Central memory CD4-positive, alpha-beta T cell (primary cell): ENCODE results near the gene ATP9B.

Experiments
- DNase-seq: peaks from one replicate; pipeline ENCODE4 v3.0.0; 2022

ATP9B gene

DNA sequence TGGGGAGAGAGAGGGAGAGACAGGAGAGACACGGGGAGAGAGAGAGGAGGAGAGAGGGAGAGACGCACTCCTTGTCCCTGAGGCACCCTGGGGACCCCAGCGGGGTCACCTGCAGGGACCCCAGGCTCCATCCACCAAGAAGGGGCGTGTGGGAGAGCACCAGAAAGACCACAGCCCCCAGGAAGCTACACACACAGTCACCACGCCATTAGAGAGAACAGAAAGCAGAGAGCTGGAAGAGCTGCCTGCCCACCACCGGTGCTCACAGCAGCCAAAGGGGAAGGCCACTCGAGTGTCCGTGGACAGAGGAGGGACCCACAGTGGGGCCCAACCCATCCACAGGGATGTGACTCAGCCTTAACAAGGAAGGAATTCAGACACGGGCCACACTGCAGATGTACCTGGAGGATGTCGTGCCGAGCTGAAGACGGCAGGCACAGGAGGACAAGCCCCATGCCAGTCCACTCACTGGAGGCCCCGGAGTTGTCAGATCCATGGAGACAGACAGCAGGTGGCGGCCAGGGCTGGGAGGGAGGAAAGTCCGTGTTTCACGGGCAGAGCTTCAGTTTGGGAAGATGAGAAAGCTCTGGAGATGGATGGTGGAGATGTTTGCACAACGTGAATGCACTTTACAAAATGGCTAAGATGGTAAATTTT, 315.1 kb downstream of the ATP9B start:
- no peak for DNase-seq

DNA sequence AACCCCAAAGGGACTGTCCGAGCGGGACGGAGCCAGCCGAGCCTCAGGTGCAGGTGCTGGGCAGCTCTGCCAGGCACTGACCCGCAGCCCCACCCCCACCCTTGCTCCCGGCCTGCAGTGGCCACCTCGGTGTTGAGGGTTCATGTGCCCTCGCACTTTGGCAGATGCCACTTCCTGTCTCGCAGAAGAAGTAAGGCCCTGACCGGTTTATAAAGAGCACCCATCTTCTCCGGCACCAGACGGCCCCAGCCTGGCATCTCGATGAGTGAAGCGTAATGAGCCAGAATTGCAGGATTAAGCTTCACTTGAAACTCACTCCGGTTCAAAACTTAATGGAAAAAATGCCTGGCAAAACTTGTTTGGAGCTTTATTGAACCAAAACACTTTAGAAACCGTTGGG, 315.6 kb downstream of the ATP9B start:
- DNase-seq = no peak

DNA sequence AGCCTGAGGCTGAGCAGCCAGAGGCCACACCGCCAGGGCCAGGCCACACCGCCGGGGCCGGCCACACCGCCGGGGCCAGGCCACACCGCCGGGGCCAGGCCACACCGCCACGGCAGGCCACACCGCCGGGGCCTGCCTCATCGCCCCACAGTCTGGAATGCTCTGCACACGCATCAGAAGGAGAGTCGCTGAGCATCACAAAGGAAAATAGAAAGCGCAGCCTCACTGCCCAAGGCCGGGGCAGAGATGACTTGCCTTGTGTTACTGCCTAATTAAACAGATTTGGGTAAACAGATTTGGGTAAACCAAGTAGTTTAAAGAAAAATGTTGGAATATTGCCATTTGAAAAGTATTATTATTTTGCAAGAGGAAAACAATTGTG, 316.1 kb downstream of the ATP9B start:
- DNase-seq = no peak

DNA sequence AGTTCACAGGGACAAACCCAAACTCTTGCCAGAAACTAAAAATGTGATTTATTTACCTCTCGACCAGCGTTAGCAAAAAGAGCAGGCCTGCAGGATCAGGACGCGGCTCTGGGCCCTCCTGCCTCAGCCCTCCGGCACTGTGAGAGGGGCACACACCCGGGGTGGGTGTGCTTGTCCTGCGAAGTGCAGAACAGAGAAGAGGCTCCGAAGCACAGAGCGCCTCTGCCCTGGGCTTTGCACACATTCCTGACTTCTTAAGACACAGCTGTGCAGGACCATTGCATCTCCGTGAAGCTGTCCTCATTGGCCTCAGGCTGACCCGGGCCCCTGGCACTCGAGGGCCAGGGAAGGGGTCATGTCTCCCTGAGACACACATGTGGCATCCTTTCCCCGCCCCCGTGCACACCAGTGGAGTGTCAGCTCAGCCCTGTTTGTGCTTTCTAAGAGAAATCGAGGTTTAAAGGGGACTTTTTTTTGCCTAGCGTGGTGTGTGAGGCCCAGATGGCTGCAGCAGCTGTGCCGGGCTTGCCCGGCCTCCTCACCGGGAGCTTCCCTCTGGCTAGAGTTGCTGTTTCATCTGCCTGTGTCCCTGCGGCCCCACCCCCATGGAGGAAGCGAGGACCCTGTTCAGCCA, 316.6 kb downstream of the ATP9B start:
- DNase-seq = no peak

DNA sequence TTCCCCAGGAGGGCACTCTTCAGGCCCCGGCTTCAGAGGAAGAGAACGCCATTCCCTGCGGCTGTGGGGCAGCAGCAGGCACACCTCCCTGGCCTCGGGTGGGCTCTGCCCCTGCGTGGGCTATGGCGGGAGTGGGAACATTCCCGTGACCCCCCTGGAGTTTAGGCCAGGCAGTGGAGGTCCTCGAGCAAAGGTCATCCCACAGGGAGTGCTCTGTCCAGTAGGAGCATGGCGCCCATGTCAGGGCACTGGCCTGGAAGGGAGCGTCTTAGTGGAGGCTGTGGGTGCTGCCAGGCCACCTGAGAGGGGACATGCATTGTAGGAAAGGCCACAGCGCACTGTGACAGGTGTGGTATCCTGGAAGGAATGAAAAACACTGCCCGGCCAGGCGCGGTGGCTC, 317.4 kb downstream of the ATP9B start:
- no peak for DNase-seq

DNA sequence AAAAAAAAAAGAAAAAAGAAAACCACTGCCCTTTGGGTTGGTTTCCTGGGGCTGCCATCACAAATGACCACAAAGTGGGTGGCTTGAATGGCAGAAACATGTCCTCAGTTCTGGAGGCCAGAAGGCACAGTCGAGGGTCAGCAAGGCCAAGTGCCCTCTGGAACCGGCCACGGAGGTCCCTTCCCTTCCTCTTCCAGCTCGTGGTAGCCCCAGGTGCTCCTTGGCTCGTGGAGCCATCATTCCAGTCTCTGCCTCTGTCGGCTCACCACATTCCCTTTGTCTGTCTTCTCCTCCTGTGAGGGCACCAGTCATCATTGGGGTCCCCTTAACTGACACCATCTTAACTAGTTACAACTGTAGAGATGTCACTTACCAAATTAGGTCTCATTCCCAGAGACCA, 318.0 kb downstream of the ATP9B start:
- DNase-seq = no peak

DNA sequence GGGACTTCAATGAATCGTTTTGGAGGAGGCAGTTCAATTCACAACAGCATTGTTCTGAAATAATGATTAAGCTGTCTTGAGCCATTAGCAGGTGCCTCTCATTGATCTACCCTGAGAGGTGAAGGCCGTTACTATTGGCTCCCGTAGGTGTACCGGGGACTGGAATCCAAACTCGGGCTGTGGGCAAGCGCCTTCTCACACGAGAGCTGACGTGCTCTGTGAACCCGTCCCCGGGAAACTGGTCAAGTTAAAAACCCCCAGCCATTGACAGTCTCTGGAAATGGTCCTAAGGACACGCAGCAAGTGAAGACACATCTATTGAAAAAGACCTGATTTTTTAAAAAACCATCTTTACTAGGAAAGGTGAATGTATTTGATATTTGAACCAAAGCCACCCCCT, 318.4 kb downstream of the ATP9B start:
- no peak for DNase-seq

DNA sequence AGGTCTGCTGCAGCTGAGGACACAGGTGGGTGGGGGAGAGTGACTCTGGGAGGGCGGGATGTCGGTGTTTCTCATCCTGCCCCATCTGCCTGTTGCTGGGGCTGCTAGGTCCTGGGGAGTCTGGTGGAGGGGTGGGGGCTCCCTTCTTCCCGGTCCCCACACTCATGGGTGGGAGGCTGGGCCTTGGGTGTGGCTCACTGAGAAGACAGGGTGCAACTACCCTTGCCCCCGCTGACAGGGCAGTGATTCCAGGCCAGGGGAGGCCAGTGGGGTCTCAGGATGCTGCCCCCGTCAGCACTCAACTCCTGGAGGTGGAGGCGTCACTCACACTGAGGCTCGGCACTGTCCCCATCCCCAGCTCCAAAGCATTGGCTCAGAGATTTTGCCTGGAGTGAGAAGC, 318.8 kb downstream of the ATP9B start:
- DNase-seq = no peak

DNA sequence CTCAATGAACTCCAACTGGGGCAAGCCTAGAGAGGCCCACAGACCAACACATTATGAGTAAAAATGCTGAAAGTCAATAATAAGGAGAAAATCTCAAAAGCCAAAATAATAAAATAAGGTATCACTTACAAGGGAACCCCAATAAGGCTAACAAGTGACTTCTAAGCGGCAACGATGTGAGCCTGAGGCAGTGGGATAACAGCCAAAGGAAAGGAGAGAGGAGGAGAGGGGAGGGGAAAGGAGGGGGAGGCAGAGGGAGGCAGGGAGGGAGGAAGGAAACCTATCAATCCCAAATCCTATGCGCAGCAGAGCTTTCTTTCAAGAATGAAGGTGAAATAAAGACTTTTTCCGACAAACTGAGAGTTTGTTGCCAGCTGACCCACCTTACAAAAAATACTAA, 320.5 kb downstream of the ATP9B start:
- DNase-seq = no peak

DNA sequence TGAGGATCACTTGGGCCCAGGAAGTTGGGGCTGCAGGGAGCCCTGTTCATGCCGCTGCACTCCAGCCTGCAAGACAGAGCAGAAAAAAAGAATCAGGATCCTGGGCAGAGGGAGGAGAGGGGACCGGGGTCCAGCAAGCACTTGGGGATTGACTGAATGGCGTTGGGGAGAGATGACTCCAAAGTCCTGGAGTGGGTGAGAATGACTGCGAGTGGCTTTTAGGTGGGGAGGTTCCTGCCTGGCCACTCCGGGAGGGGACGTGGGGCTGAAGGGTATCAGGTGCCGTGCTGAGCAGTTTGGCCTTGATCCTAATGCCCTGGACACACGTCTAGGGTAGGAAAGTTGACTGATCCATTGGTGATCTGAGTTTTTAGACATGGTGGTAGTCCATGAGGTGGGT, 323.0 kb downstream of the ATP9B start:
- DNase-seq = no peak

DNA sequence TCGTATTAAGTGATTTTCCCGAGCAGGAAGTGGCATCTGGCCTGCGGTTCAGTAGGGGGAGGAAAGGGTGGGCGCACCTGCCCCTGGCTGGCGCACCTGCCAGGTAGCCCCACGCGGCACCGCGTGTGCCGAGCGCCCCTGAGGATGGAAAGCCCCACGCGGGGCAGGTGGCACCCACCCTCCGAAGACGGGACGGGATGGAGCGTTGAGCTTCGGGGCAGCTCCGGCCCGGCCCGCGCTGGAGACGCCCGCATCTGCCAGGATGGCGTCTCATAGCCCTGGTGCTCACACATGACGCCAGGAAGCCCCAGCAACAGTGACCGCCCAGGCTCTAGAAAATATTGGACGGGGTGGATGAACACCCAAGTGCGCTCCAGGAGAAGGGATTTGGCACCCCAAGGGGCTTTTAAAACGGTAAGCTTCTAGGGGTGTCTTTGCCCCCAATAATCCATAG, 324.0 kb downstream of the ATP9B start:
- DNase-seq = no peak

DNA sequence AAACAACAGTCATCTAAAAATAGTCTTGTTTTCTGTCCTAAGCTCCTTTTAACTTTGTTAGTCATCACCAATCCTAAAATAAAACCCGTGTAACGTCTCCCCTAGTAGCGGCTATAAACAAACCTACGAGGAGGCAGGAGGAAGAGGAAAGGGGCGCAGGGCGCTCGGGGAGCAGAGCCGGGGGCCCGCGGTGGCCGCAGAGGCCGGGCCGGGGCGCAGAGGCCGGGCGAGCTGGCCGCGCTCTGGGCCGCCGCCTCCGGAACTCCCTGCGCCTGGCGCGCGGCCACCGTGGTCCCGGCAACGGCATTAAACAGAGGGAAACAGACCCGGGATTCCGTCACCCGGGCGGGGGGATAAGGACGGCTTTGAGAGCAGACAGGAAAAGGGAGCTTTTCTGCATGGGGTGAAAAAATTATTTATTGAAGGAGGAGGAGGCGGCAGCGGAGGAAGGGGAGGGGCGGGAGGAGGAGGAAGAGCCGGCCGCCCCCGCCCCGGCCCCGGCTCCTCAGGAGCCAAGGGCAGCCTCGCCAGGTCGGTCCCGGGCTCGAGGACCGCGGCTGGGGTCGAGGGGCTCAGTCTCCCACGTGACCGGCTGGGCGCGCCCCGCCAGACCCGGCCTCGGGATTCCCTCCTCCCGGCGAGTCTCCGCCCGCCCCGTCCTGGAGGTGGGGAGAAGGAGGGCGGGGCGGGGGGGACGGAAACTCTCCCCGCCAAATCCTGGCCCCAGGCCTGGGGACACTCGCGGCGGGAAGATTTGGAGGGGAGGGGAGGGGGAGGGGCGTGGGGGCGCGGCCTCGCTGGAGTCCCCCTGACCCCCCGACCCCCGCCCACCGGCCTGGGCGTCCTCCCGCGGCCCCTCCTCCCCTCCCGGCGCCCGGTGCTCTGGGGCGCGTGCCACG, 324.7 kb downstream of the ATP9B start:
- DNase-seq = peak; percentile 54

DNA sequence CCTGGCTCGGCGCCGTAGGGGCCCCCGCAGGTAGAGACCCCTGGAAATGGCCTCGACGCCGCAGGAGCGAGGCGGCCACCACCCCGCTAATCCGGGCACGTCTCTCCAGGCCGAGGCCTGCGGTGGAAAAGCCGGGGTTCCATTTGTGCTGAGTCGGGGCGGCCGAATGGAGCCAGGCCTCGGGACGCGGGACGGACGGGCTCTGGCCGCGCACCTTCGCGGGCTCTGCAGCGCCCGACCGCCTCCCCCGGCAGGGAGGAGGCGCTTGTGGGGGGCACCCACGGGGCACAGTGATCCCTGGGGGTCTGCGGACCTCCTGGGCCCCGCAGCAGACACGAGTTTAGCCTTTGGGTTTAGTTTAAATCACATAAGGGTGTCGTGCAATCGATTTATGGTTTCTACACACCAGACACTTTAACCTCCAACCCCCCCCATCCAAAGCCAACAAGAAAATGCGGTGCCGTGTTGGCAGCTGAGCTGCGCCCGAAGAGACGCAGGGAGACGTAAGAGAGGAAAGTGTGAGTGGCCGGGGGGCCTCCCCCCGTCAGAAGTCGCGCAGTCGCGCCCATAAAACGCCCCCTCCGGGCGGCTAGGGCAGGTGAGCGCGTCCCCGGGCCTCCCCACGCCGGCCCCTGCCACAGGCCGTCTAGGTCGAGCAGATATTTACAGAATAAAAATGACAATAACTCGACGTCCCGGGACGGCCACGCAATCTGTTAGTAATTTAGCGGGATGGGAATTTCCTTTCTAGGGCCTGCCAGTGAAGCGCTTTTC, 325.5 kb downstream of the ATP9B start:
- peak; percentile 58 for DNase-seq

DNA sequence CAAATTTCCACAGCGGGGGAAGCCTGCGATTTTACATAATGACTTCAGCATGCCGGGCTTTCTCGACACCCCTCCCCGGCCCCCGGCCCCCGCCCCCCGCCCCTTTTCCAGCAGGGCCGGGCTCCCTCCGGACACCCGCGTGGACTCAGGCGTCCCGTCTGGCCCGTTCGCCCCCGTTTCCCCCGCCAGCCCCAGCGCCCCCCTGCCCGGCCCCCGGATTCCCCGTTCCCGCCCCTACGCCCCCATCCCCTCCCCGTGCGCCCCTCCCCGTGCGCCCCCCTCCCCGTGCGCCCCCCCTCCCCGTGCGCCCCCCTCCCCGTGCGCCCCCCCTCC, 326.1 kb downstream of the ATP9B start:
- DNase-seq = no peak

DNA sequence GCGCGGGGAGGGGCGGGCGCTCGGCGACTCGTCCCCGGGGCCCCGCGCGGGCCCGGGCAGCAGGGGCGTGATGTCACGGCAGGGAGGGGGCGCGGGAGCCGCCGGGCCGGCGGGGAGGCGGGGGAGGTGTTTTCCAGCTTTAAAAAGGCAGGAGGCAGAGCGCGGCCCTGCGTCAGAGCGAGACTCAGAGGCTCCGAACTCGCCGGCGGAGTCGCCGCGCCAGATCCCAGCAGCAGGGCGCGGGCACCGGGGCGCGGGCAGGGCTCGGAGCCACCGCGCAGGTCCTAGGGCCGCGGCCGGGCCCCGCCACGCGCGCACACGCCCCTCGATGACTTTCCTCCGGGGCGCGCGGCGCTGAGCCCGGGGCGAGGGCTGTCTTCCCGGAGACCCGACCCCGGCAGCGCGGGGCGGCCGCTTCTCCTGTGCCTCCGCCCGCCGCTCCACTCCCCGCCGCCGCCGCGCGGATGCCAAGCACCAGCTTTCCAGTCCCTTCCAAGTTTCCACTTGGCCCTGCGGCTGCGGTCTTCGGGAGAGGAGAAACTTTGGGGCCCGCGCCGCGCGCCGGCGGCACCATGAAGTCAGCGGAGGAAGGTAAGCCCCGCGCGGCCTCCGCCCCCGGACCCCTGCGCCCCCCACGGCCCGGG, 326.7 kb downstream of the ATP9B start, which contains the start of gene NFATC1:
Gene NFATC1, plus strand, starts transcription at position 170 of the 644 bp plus-strand sequence. Its CDS starts 295 bp downstream, at position 465.
- DNase-seq = peak; percentile 74

DNA sequence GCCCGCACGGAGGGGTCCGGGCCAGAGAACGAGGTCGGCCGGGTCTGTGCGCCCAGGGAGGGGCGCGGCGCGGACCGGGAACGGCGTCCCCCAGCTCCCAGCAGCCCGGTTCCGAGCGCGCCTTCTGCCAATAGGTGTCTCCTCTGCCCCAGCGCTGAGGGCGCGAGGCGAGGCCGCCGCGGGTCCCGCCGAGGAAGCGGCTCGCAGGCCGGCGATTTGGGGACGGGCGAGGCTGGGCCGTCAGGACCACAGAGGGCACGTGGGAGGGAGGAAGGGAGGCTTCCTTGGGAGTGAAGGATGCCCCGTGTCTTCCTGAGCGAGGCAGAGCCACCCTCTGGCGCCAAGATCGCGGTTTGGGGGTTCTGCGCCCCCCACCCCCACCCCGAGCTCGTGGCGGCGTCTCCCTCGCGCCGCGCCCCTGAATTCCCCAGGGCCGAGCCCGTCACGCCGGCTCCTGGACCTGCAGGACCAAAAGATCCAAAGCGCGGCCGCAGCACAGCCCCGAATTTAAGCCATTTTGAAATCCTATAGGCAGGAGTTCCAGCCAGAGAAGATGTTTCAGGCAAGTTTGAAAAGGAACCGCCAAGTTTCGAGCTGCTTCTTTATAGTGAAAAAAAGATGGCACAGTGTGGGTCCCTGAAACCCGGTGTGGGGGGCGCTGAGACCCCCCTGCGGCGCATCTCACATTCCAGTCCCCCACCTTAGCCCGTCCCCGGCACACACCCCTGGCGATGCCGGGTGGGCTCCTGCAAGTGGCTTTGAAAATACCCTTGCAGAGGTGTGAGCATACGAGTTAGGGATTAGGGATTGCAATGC, 327.4 kb downstream of the ATP9B start:
- no peak for DNase-seq

DNA sequence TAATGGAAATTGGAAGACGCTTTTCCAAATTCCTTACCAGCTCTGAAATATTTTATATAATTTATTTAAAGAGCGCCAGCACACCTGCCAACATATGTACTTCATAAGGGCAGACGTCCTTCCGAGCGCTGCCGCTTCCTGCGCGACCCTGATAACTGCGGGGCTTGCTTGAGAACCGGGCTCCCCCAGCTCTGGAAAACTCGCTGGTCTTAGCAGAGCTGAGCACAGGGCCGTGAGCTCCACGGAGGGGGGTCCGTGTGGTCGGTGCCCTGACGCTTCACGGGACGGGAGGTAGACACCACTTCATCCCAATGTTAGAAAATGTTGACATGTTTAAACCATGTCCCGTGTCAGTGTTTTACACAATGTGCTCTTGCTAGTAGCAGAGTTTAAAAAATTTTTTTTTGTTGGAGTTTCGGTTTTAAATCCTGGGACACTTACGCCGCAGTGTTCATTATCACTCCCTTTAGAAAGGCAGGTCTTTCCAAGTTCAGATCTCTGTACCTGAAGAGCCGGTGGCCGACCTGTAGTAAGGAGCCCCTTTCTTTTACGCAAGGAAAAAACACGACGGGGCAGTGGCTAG, 328.1 kb downstream of the ATP9B start:
- no peak for DNase-seq

DNA sequence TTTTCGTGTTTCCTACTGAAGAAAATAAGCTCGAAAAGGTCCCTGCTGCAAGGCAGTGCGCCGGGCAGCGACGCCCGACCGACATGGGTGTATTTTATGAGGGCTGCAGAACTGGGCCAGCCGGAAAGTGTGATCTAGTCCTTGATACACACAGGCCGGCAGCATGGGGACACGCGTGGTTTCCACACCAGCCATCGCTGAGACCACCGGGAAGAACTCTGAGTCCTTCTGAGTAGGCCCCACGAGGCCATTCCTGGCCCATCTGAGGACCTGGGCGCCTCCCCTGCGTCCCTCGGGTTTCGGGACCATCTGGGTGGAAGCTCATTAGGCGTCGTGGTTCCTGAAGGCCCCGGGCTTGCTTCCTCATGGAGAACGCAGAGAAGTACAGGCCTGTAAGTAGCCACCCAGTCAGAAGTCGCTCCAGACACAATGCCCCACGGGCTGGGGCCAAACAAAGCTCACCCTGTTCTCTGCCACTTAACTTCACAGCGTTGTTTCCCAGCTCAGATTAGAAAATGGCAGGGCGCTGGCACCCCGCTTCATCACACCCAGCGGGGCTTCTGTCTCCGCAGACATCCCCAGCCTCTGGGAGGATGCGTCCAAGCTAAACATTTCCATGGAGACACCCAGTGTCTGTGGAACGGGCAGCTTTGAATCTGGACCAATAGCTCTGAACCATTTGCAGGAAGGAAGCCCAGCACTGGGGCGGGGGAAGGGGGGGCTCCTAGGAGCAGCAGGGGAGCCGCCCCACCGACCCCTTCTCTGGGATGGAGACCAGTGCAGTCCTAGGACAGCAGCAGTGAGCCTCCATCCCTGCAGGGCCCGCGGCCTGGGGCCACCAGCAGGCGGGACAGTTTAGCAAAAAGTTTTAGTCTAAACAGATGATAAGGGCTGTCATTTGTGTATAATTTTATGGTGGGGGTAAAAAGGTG, 328.9 kb downstream of the ATP9B start:
- no peak for DNase-seq

DNA sequence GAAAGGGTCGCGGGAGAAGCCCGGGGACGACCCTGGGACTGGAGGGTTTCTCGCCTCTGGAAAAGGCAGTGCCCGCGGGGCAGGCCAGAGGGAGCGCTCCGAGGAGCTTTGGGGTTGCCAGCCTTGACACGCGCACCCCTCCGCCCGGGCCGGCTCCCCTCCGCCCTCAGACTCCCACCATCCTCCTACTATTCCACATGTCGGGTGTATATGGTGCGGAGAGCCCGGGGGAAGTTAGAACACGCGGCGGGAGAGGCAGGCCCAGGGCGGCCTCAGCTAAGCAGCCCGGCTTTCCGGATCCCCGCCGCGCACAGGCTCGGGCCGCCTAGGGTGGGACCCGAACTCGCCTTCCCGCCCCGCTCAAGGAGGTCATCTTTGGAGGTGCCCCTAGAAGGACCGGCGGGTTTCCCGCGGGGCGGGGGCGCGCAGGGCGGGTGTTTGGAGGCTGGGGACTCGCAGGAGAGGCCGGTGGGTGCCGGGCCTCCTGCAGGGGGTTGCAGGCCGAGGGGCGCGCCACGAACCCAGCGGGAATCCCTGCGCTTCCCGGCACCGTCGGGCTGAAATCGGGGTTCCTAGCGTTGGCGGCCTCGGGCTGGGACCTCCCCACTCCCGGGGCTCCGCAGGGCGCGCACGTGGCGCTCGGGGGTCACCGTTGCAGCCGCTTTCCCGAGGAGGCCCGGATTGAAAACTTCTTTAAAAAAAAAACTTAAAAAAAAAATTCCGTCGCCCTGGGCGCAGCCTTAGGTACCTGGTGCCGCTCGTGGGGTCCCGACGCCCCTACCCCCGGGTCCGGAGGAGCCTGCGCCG, 330.3 kb downstream of the ATP9B start:
- DNase-seq = no peak
